Measurements from ENCODE around the gene ILF3.

DNA sequence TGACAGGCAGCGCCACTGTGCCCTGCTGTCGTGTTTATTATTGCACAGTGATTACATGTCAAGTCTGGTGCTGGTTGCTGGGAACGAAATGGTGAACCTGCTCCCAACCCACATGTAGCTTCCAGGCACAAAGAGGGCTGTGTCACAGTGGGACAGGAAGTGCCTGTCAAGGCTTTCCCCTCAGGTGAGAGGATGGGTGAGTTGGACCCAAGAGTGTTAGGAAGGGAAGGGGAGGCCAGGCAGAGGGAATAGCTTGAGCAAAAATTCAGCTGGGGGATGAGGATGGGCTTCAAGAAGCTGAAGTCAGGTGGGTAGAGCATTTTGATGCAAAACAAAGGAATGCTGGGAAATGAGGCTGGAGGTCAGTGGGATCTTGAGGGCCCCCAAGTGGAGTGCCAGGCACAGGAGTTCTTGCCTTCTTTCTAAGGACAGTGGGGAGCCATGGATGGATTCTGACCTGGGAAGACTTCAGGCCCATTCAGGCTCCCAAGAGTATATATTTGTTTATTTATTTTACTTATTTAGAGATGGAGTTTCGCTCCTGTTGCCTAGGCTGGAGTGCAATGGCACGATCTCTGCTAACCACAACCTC is 38.6 kb downstream of the ILF3 start:
- TF ChIP-seq, protein P1, sequence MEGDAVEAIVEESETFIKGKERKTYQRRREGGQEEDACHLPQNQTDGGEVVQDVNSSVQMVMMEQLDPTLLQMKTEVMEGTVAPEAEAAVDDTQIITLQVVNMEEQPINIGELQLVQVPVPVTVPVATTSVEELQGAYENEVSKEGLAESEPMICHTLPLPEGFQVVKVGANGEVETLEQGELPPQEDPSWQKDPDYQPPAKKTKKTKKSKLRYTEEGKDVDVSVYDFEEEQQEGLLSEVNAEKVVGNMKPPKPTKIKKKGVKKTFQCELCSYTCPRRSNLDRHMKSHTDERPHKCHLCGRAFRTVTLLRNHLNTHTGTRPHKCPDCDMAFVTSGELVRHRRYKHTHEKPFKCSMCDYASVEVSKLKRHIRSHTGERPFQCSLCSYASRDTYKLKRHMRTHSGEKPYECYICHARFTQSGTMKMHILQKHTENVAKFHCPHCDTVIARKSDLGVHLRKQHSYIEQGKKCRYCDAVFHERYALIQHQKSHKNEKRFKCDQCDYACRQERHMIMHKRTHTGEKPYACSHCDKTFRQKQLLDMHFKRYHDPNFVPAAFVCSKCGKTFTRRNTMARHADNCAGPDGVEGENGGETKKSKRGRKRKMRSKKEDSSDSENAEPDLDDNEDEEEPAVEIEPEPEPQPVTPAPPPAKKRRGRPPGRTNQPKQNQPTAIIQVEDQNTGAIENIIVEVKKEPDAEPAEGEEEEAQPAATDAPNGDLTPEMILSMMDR (IDR thresholded peaks at IDR 0.05) = no peak
- TF ChIP-seq POLR2A (IDR thresholded peaks at IDR 0.05) = no peak

Measured in adrenal gland (tissue), 5 donors.